Measurements from ENCODE around the gene SMIM29.
A peak's percentile ranks its signal among the peaks of the same experiment; 100 is the strongest.
"Not testable (repeated sequence)": the region's sequence is repeated elsewhere in the genome, so short reads cannot be mapped to it uniquely, and the experiment has no call there.

The SMIM29 gene

GRCh38 chr6:34269132-34269531, 20.3 kb upstream of the SMIM29 start:
- DNase-seq (ENCODE audit: low read depth in 2 of 2) = not testable (repeated sequence)

DNA sequence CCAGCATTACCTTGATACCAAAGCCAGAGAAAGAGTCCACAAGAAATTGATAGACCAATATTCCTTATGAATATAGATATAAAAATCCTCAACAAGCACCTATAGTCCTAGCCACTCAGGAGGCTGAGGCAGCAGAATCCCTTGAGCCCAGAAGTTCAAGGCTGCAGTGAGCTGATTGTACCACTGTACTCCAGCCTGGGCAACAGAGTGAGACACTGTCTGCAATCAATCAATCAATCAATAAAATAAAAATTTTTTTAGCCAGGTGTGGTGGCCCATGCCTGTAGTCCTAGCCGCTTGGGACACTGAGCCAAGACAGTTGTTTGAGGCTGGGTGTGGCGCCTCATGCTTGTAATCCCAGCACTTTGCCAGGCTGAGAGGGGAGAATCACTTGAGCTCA, 18.9 kb upstream of the SMIM29 start:
- DNase-seq (ENCODE audit: low read depth in 2 of 2) = no peak

GRCh38 chr6:34263484-34263883, 14.7 kb upstream of the SMIM29 start:
- not testable (repeated sequence) for DNase-seq (ENCODE audit: low read depth in 2 of 2)

DNA sequence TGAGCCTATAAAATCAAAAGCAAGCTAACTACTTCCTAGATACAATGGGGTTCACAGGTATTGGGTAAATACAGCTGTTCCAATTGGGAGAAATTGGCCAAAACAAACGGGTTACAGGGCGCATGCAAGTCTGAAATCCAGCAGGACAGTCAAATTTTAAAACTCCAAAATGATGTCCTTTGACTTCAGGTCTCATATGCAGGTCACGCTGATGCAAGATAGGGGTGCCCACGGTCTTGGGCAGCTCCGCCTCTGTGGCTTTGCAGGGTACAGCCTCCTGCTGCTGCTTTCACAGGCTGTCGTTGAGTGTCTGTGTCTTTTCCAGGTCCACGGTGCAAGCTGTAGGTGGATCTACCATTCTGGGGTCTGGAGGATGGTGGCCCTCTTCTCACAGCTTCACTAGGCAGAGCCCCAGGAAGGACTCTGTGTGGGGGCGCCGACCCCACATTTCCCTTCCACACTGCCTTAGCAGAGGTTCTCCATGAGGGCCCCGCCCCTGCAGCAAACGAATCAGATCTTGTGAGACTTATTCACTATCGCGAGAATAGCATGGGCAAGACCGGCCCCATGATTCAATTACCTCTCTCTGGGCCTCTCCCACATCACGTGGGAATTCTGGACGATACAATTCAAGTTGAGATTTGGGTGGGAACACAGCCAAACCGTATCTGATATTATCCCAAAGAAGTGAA, 11.9 kb upstream of the SMIM29 start:
- DNase-seq (ENCODE audit: low read depth in 2 of 2) = no peak

DNA sequence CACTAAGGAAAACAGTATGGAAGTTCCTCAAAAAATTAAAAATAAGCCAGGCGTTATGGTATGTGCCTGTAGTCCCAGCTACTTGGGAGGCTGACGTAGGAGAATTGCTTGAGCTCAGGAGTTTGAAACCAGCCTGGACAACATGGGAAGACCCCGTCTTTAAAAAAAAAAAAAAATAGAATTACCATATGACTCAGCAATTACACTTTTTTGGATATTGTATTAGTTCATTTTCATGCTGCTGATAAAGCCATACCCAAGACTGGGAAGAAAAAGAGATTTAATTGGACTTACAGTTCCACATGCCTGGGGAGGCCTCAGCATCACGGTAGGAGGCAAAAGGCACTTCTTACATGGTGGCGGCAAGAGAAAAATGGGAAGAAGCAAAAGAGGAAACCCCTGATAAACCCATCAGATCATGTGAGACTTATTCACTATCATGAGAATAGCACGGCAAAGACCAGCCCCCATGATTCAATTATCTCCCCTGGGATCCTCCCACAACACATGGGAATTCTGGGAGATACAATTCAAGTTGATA, 10.8 kb upstream of the SMIM29 start:
- DNase-seq (ENCODE audit: low read depth in 2 of 2) = no peak

- not testable (repeated sequence) for DNase-seq (ENCODE audit: low read depth in 2 of 2)
Measured at GRCh38 chr6:34252395-34252794, 3.6 kb upstream of the SMIM29 start.

DNA sequence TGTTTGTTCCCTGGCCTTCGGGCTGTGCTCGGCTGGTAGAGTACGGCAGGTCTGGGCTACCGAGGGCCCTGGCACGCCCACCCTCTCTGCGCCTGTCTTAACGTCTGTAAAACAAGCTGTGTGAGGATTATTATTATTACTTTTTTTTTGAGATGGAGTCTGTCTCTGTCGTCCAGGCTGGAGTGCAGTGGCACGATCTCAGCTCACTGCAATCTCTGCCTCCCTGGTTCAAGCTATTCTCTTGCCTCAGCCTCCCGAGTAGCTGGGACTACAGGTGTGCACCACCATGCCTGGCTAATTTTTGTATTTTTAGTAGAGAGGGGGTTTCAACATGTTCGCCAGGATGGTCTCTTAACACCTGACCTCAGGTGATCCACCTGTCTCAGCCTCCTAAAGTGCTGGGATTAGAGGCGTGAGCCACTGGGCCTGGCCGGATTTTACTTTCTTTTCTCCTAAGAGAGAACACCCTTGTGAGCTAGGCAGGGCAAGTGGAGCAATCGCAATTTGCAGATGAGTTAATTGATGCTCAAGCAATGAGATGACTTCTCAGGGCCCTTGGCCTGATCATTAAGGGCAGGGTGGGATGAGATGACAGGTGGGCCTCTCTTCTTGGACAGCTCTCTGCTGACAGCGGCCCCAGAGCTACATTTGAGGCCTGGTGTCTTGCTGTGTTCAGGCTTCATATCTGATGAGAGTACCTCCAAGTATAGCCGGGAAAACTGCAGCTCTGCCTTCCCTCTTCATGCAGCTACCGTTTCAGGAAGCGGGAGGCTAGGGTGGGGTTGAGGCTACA, 859 bp upstream of the SMIM29 start:
- DNase-seq (ENCODE audit: low read depth in 2 of 2) = no peak

DNA sequence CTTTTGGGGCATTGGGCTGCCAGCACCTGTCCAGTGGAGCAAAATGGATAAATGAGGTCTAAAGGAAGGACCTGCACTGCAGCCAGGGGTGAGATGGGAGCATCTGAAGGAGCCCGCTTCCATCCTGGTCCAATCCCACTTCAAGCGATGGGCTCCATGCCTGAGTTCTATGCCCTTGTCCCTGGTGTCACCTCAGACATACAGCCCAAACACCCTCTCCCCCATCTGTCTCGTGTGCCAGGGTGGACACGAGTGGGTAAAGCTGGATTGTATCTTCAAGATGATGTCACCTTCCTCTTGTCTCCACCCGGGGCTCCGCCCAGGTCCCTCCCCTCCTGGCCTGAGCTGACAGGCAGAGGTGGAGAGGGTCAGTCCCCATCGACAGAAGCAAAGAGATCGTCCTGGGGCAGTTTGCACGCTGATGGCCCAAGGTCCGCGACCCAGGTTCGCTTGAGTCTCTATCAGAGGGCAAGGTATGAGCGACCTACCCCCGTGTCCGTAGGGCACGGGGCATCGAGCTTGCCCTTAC, 544 bp downstream of the SMIM29 start:
- DNase-seq (ENCODE audit: low read depth in 2 of 2) = no peak

DNA sequence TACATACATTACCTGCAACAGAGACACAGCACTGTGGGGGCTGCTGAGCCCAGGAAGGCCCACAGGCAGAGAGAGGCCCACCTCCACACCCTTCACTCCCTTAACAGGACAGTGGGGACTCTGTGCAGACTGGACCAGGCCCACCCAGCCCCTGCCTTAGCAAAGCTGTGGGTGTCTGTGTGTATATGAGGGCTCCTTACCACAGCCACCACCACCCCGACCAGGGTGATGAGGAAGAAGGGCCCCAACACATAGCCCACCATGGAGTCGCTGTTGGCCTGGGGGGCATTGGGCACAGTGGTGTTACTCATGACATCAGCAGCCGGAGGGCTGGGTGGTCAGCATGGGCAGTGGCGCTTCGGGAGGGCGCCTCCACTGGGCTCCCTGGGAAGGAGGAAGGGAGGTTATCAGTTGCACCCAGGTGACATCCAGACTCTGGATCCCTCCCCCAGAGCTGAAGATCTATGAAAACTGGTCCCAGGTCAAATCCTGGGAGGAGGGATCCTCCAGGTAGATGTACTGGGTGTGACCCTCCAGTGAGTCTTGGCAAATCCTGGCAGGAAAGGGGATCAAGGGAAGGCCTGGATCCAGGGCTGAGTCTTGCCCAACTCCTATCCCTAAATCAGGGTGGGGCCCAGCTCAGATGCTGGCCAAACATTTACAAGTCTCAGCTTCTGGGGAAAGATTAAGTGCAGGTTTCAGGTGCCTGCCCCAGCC, 1.2 kb downstream of the SMIM29 start:
- DNase-seq (ENCODE audit: low read depth in 2 of 2) = no peak

DNA sequence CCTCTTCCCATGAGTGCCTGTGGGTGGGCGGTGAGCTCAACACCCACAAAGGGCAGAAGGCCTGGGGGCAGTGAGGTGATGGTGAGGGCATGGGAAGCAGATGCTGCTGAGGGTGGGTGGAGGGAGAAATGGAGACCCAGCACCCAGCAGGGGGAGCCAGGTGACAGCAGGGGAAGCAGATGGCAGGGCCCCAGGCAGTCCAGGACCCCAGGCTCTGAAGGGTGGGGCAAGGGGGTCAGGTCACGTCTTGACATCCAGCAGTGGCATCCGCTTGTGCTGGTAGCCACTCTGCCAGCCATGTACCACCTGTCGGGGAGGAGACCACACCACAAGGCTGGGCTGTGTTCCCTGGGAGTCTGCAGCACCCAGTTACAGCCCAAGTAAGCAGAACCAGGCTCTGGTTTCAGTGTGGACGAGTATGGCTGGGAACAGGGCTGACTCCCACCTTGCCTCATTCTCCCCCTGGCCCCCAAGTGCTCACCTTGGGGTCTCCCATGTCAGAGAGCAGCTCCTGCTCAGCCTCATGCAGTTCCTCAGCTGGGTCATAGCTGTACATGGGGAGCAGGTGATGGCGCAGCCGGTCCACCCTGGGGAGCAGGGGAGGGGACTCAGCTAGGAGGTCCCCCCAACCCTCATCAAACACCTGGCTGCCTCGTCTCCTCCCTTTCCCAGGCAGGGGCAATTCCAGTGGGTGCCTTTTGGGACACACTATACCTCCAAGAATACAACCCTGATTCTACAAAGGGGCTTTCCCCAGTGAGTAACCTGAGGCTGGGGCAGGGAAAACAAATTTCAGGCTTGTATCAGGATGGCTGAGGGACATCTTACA, 2.0 kb downstream of the SMIM29 start:
- no peak for DNase-seq (ENCODE audit: low read depth in 2 of 2)

- no peak for DNase-seq (ENCODE audit: low read depth in 2 of 2)
Measured at GRCh38 chr6:34246249-34246562, 2.6 kb downstream of the SMIM29 start.

DNA sequence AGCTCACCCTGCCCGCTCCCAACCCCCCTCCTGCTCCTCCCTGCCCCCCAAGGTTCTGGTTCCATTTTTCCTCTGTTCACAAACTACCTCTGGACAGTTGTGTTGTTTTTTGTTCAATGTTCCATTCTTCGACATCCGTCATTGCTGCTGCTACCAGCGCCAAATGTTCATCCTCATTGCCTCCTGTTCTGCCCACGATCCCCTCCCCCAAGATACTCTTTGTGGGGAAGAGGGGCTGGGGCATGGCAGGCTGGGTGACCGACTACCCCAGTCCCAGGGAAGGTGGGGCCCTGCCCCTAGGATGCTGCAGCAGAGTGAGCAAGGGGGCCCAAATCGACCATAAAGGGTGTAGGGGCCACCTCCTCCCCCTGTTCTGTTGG, 3.1 kb downstream of the SMIM29 start:
- DNase-seq (ENCODE audit: low read depth in 2 of 2) = not testable (repeated sequence)

DNA sequence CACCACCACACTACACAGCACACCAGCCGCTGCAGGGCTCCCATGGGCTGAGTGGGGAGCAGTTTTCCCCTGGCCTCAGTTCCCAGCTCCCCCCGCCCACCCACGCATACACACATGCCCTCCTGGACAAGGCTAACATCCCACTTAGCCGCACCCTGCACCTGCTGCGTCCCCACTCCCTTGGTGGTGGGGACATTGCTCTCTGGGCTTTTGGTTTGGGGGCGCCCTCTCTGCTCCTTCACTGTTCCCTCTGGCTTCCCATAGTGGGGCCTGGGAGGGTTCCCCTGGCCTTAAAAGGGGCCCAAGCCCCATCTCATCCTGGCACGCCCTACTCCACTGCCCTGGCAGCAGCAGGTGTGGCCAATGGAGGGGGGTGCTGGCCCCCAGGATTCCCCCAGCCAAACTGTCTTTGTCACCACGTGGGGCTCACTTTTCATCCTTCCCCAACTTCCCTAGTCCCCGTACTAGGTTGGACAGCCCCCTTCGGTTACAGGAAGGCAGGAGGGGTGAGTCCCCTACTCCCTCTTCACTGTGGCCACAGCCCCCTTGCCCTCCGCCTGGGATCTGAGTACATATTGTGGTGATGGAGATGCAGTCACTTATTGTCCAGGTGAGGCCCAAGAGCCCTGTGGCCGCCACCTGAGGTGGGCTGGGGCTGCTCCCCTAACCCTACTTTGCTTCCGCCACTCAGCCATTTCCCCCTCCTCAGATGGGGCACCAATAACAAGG, 3.6 kb downstream of the SMIM29 start:
- not testable (repeated sequence) for DNase-seq (ENCODE audit: low read depth in 2 of 2)

DNA sequence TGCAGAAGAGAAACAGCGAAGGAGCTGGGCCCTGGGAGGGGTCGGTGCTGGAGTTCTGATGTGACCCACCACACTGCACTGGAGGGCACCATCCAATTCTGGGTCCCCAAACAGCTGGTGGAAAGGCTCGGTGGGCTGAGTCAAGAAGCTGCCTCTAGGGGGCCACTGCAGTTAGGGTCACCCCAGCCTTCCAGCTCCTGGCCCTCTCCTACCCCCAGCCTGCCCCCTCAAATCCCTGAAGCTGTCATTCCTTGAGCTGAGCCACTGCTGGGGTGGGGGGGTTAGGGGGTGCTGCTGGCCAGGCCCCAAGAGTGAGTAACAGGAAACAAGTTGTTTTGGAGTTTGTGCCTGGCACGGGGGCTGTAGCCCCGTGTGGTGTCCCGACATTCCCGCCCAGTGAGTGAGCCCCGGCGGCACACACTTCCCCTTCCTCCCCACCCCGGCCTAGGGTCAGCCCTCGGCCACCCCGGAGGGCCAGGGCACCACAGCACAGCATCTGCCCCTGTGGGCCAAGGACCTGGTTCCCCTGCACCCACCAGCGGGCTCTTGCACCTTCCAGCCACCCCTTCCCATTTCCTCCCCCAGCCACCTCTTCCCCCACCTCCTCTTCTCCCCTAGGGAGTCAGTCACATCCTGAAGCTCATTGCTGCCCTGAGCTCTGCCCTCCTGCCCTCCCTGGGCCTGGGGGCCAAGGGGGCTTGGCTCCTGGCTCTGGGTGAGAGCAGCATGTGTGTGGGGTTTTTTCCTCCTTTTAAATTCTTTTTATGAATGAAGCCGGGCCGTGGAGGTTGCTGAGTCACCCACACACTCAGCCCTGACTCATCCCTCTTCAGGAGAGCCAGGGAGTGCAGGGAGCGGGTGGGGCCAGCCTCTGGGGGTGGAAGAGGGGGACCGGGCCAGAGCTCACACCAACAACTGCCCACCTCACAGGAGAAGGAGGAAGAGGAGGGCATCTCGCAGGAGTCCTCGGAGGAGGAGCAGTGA, 4.6 kb downstream of the SMIM29 start:
- DNase-seq (ENCODE audit: low read depth in 2 of 2) = peak; percentile 73

- no peak for DNase-seq (ENCODE audit: low read depth in 2 of 2)
Measured at GRCh38 chr6:34243131-34243771, 5.6 kb downstream of the SMIM29 start.

DNA sequence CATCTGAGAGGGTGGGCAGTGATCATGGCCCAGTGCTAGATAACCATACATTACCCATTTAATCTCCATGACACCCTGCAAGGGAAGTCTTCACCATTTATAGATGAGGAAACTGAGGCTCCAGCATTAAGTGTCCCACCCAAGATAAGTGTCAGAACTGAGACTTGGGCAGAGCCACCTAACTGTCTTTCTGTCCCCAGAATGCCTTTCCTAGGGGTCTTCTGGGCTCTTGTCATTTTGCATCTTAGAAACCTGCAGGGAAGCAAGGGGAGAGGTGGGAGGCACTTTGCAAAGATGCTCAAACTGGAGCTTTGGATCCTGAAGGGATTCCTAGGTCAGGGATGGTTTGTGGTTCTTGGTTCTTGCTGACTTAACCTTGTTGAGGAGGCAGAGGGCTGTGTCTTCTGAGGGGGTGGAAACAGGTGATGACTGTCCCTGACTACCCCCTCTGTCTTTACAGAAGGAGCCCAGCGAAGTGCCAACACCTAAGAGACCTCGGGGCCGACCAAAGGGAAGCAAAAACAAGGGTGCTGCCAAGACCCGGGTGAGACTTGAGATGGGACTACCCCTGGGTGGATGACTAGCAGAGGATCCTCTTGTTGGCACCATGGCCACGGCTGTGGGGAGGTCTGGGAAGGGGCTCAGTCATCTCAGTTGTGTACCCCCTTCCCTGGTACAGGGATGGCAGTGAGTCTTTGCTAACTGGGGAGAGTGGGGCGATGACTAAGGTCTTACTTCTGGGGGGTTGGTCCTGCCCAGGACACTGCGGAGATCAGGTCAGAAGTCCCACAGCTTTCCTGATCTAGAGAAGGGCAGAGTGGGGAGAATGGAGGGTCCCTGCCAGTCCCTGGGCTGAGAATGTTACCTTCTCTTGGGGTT, 6.3 kb downstream of the SMIM29 start:
- no peak for DNase-seq (ENCODE audit: low read depth in 2 of 2)

- no peak for DNase-seq (ENCODE audit: low read depth in 2 of 2)
Measured at GRCh38 chr6:34241351-34242215, 7.2 kb downstream of the SMIM29 start.
